Panc1 (cell line): ENCODE data around the gene NEB. TPM values are rescaled to one million over a fixed set of nuclear protein-coding genes. Genes with fewer than 3 reads are reported as not detected.

Source experiments
- ATAC-seq: fragments of 200-7000 bp; cut with Tn5 transposase; 2 replicates; pipeline ENCODE4 v1.9.1; 2020; ENCODE audit warnings: mild to moderate bottlenecking, moderate library complexity
- BruUV-seq: library from RNA; stranded (reverse); fragments of 400-500 nt; replicated peaks from 2 replicates; lab custom pipeline; 2021; lab: Mats Ljungman, UMichigan
- CTCF ChIA-PET: fragments of 300-600 bp; sonication (Branson Sonifier 250); formaldehyde crosslinking; loops from one replicate; lab custom pipeline; 2022; ENCODE audit warnings: antibody characterized with exemption; lab: Charles Lee
- POLR2A ChIA-PET: fragments of 300-600 bp; sonication (Branson Sonifier 250); formaldehyde crosslinking; loops from one replicate; lab custom pipeline; 2022; ENCODE audit warnings: antibody characterized with exemption; lab: Charles Lee
- DNase-seq: peaks from one replicate; pipeline ENCODE4 v3.0.0-alpha.2; 2010; ENCODE audit warnings: low read depth, low spot score
- H3K27ac ChIP-seq: 2 replicates; pipeline ENCODE4 v1.5.1; 2011; ENCODE audit warnings: mild to moderate bottlenecking, low read length, inconsistent platforms
- H3K27me3 ChIP-seq: fragments of 200-500 bp; sonication (Bioruptor generic); 2 replicates; pipeline ENCODE4 v1.6.0; 2014; ENCODE audit warnings: low read length, inconsistent platforms; ENCODE audit not compliant: control insufficient read depth, insufficient read depth
- H3K36me3 ChIP-seq: fragments of 200-500 bp; sonication (Bioruptor generic); 2 replicates; pipeline ENCODE4 v1.5.1; 2014; ENCODE audit warnings: inconsistent platforms, mild to moderate bottlenecking, low read length, moderate library complexity; ENCODE audit not compliant: control insufficient read depth, insufficient read depth
- H3K4me1 ChIP-seq: 2 replicates; pipeline ENCODE4 v1.5.1; 2011; ENCODE audit warnings: inconsistent platforms, mild to moderate bottlenecking, low read length, moderate library complexity; ENCODE audit not compliant: control insufficient read depth, insufficient read depth
- H3K4me3 ChIP-seq, 2 experiments: 2 replicates each; pipeline ENCODE4 v1.5.1; 2011 to 2012; ENCODE audit warnings: low read depth in 2 of 2, low read length in 2 of 2, mild to moderate bottlenecking in 2 of 2, inconsistent platforms in 1 of 2, moderate library complexity in 1 of 2
- H3K9me3 ChIP-seq: fragments of 200-500 bp; sonication (Bioruptor generic); 2 replicates; pipeline ENCODE4 v1.5.1; 2014; ENCODE audit warnings: low read depth, mild to moderate bottlenecking, inconsistent platforms, low read length, moderate library complexity; ENCODE audit not compliant: control insufficient read depth, insufficient read depth
- POLR2AphosphoS5 ChIP-seq: IDR thresholded peaks from 2 replicates; pipeline ENCODE4 v1.6.1; 2012; ENCODE audit warnings: mild to moderate bottlenecking, low read depth, low read length, moderate library complexity
- SIN3A ChIP-seq: IDR thresholded peaks from 2 replicates; pipeline ENCODE4 v1.6.1; 2012; ENCODE audit warnings: low read depth, mild to moderate bottlenecking, low read length, moderate library complexity, borderline replicate concordance; ENCODE audit not compliant: insufficient read depth
- TCF7L2 ChIP-seq: IDR thresholded peaks from 2 replicates; pipeline ENCODE4 v1.6.1; 2011; ENCODE audit warnings: mild to moderate bottlenecking, low read depth, low read length, inconsistent platforms
- in situ Hi-C: cut with HindIII; loops from 2 replicates; pipeline ENCODE4 v1.10.0; 2016; ENCODE audit warnings: low sequenced_read_pairs, low pct_unique_long_range_greater_than_20kb
- intact Hi-C: fragments of 100-400 bp; cut with micrococcal nuclease; formaldehyde crosslinking; loops from one replicate; pipeline ENCODE4 v1.10.0; 2022; ENCODE audit not compliant: unreplicated experiment
- total RNA-seq: library from RNA; stranded (reverse); gene quantifications from one replicate; pipeline ENCODE4 v1.2.1, GENCODE V29; 2021; ENCODE audit not compliant: unreplicated experiment
- TF ChIP-seq, protein P1 (sequence below): fragments of 450-650 bp; IDR thresholded peaks from 2 replicates; pipeline ENCODE4 v1.5.1; 2017; ENCODE audit warnings: mild to moderate bottlenecking
- TF ChIP-seq, protein P2 (sequence below), 2 experiments: IDR thresholded peaks; 2 replicates each; pipeline ENCODE4 v1.6.1; 2011 to 2012; ENCODE audit warnings: low read depth in 2 of 2, control low read depth in 1 of 2, low read length in 1 of 2, mild to moderate bottlenecking in 1 of 2, moderate library complexity in 1 of 2; ENCODE audit not compliant: insufficient read depth in 1 of 2

NEB gene
- total RNA-seq, 1 experiment from 2014 or later, result 0.10 TPM

DNA sequence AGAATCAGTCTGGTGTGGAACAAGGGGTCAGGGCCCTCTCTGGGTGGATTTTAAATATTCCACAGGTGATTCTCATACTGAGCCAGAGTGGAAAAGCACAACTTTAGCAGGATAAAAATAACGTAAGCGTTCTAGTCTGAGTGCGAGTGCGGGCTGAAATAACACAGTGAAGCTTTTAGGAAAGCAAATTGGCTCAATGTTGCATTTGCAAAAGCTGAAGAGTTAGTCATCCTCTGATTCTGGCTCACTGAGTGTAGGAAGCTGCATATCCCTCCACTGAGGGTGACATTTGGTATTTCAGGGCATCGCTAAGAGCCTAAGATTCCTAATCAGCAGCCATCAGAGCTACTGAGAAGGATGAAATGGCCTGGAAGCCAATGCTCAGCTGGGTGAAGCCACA is 189.8 kb downstream of the NEB start:
- TF ChIP-seq TCF7L2, result no peak
- Histone ChIP-seq H3K27me3 (no peaks in the 10 kb centered on the region), H3K27ac (no peak overlapping the region), H3K36me3 (no peaks in the 10 kb centered on the region), H3K4me1 (no peaks in the 10 kb centered on the region), H3K4me3 (no peak overlapping the region), H3K9me3 (no peaks in the 10 kb centered on the region)
- DNase-seq, result no peak
- no TSS peak for BruUV-seq
- POLR2A ChIA-PET, result no interaction called here
- intact Hi-C loops, result no loop called here
- in situ Hi-C loops, result no loop called here
- ATAC-seq, result no peak
- CTCF ChIA-PET, result no interaction called here

DNA sequence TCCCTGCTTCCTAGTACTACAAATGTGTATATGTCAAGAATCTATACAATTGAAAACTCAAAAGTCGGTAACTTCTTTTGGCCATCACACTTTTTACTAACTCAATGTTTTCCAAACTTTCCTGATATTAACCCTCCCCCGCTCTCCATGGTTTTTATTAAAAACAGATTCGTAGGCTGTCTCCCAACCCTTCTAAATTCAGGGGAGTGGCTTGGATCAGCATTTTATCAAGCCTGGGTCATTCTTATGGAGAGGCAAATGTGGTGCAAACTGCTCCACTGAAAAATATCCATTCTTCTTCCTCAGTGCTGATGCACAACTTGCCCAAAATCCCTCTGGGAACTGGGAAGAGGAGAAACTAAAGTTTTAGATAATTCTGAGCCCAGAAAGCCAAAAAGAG is 190.4 kb downstream of the NEB start:
- Histone ChIP-seq H3K4me1 (no peaks in the 10 kb centered on the region), H3K27ac (no peak overlapping the region), H3K27me3 (0 out of 2 replicates have a peak, but pooled peaks cover 3% of the 10 kb centered on the region), H3K36me3 (no peaks in the 10 kb centered on the region), H3K4me3 (no peak overlapping the region), H3K9me3 (no peaks in the 10 kb centered on the region)
- ATAC-seq (no peak), DNase-seq (no peak)
- POLR2A ChIA-PET, result no interaction called here
- in situ Hi-C loops (no loop called here), intact Hi-C loops (no loop called here)
- TF ChIP-seq POLR2AphosphoS5 (no peak), TCF7L2 (no peak), SIN3A (no peak)
- TF ChIP-seq, protein P1, sequence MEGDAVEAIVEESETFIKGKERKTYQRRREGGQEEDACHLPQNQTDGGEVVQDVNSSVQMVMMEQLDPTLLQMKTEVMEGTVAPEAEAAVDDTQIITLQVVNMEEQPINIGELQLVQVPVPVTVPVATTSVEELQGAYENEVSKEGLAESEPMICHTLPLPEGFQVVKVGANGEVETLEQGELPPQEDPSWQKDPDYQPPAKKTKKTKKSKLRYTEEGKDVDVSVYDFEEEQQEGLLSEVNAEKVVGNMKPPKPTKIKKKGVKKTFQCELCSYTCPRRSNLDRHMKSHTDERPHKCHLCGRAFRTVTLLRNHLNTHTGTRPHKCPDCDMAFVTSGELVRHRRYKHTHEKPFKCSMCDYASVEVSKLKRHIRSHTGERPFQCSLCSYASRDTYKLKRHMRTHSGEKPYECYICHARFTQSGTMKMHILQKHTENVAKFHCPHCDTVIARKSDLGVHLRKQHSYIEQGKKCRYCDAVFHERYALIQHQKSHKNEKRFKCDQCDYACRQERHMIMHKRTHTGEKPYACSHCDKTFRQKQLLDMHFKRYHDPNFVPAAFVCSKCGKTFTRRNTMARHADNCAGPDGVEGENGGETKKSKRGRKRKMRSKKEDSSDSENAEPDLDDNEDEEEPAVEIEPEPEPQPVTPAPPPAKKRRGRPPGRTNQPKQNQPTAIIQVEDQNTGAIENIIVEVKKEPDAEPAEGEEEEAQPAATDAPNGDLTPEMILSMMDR, result no peak
- TF ChIP-seq, protein P2, sequence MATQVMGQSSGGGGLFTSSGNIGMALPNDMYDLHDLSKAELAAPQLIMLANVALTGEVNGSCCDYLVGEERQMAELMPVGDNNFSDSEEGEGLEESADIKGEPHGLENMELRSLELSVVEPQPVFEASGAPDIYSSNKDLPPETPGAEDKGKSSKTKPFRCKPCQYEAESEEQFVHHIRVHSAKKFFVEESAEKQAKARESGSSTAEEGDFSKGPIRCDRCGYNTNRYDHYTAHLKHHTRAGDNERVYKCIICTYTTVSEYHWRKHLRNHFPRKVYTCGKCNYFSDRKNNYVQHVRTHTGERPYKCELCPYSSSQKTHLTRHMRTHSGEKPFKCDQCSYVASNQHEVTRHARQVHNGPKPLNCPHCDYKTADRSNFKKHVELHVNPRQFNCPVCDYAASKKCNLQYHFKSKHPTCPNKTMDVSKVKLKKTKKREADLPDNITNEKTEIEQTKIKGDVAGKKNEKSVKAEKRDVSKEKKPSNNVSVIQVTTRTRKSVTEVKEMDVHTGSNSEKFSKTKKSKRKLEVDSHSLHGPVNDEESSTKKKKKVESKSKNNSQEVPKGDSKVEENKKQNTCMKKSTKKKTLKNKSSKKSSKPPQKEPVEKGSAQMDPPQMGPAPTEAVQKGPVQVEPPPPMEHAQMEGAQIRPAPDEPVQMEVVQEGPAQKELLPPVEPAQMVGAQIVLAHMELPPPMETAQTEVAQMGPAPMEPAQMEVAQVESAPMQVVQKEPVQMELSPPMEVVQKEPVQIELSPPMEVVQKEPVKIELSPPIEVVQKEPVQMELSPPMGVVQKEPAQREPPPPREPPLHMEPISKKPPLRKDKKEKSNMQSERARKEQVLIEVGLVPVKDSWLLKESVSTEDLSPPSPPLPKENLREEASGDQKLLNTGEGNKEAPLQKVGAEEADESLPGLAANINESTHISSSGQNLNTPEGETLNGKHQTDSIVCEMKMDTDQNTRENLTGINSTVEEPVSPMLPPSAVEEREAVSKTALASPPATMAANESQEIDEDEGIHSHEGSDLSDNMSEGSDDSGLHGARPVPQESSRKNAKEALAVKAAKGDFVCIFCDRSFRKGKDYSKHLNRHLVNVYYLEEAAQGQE (IDR thresholded peaks at IDR 0.05; ENCODE audit: insufficient read depth in 1 of 2, low read depth in 2 of 2, low read length in 1 of 2), result no peak
- CTCF ChIA-PET, result no interaction called here
- BruUV-seq, result no TSS peak

DNA sequence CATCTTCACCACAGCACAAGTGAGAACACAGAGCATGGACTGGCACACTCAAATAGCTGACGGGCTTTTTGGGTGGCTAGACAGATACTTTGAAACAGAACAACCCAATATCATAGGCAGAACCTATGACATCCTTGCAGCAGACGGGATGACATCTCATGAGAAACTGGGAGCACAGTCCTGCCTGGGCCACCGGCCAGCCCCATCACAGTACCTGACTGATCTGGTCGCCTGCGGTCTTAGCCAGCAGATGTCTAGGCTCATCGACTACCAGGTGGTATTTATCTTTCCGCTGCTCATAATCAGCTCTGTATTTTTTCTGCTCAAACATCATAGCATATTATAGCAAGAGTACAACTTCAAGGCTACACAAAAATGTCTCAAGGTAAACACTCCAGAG is 200.3 kb downstream of the NEB start:
- BruUV-seq, result no TSS peak
- DNase-seq (no peak), ATAC-seq (no peak)
- Histone ChIP-seq H3K27ac (no peak overlapping the region), H3K27me3 (0 out of 2 replicates have a peak, but pooled peaks cover 1% of the 10 kb centered on the region), H3K36me3 (no peaks in the 10 kb centered on the region), H3K4me1 (no peaks in the 10 kb centered on the region), H3K9me3 (no peaks in the 10 kb centered on the region), H3K4me3 (no peak overlapping the region)
- CTCF ChIA-PET, result no interaction called here
- POLR2A ChIA-PET, result no interaction called here
- intact Hi-C loops (no loop called here), in situ Hi-C loops (no loop called here)
- TF ChIP-seq TCF7L2 (no peak), SIN3A (no peak), POLR2AphosphoS5 (no peak)
- TF ChIP-seq, protein P2 (IDR thresholded peaks at IDR 0.05; ENCODE audit: insufficient read depth in 1 of 2, low read depth in 2 of 2, low read length in 1 of 2), result no peak
- TF ChIP-seq, protein P1, result no peak
